ENCODE data around the gene SPECC1. TPM values are rescaled to one million over a fixed set of nuclear protein-coding genes. Genes with fewer than 3 reads are reported as not detected.
A peak's percentile ranks its signal among the peaks of the same experiment; 100 is the strongest.

The SPECC1 gene
- total RNA-seq, 2 donors from 2014 or later: 15.8 to 17.4 TPM

DNA sequence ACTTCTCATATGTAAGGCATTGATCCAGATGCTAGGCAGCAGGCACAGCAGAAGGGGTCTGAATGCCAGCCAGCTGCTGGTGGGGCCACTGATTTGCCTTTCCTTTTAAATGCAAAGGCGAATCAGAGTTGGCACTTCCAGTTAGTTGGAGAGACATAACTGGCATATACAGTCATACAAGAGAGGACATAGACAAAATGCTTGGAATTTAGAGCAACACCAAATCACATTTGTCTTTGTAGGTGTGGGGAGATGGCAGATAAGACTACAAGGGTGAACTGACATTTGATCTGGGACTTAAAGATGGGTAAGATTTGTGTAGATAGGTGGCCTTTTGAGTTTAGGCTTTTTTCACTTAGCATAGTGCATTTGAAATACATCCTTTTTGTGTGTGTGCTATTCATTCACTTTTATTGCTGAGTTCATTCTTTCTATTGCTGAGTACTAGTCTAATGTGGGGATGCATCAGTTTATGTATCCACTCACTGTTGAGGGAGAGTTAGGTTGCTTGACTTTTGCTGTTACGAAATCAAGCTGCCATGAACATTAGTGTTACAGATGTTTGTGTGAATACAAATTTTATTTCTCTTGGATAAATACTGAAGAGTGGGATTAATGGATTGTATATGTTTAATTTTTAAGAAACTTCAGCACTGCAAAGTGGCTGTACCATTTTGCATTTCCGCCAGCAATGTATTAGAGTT lies 74.1 kb downstream of the SPECC1 start:
- Histone ChIP-seq H3K9me3 (no peaks in the 10 kb centered on the region), H3K4me1 (no peaks in the 10 kb centered on the region), H3K27ac (no peak overlapping the region), H3K4me3 (no peak overlapping the region), H3K27me3 (no peaks in the 10 kb centered on the region), H3K36me3 (replicated peaks in 1 of 2; ENCODE audit: insufficient read depth in 1 of 2, low read depth in 2 of 2) (no peaks in the 10 kb centered on the region)
- intact Hi-C loops (cut with DNase I): no loop called here
- DNase-seq: no peak
- ATAC-seq: no peak
- WGBS, 2 donors: 81 to 90% methylated on average over 3 of the region's 3 CpGs
- TF ChIP-seq POLR2A (IDR thresholded peaks at IDR 0.05): no peak
- TF ChIP-seq, protein P1, sequence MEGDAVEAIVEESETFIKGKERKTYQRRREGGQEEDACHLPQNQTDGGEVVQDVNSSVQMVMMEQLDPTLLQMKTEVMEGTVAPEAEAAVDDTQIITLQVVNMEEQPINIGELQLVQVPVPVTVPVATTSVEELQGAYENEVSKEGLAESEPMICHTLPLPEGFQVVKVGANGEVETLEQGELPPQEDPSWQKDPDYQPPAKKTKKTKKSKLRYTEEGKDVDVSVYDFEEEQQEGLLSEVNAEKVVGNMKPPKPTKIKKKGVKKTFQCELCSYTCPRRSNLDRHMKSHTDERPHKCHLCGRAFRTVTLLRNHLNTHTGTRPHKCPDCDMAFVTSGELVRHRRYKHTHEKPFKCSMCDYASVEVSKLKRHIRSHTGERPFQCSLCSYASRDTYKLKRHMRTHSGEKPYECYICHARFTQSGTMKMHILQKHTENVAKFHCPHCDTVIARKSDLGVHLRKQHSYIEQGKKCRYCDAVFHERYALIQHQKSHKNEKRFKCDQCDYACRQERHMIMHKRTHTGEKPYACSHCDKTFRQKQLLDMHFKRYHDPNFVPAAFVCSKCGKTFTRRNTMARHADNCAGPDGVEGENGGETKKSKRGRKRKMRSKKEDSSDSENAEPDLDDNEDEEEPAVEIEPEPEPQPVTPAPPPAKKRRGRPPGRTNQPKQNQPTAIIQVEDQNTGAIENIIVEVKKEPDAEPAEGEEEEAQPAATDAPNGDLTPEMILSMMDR (IDR thresholded peaks at IDR 0.05): no peak

DNA sequence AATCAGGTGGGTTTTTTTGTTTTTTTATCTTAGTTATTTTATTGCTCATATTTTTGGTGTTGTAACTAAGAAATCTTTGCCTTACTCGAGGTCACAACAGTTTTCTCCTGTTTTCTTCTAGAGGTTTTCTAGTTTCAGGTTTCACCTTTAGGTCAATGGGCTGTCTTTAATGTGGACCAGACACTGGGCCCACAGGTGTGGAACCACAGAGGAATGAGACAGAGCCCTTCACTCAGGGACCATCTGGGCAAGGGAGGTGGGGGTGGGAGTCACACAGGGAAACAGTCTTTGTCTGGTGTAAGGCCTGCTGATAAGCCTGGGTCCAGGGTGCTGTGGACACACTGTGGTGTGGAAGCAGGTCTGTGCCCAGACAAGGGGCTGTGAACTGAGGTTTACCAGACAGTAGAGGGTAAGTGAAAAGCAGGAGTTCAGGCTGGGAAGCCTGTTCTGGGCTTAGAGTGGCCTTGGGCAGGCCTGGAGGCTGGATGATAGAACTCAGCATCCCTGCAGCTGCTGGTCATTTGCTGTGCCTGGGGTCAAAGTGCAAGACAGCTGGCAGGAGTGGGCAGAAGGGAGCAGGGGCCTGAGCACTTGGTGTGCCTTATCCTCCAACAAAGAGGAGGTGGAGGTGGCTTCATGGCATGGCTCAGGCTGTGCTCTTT lies 75.6 kb downstream of the SPECC1 start:
- Histone ChIP-seq H3K36me3 (replicated peaks in 1 of 2; ENCODE audit: insufficient read depth in 1 of 2, low read depth in 2 of 2) (no peaks in the 10 kb centered on the region), H3K4me1 (no peaks in the 10 kb centered on the region), H3K4me3 (no peak overlapping the region), H3K27ac (peak overlapping the region in 1 of 4 donors; percentile 20), H3K27me3 (no peaks in the 10 kb centered on the region), H3K9me3 (no peaks in the 10 kb centered on the region)
- no peak for DNase-seq
- WGBS, 2 donors: 65 to 67% methylated on average over 1 of the region's 1 CpG
- TF ChIP-seq POLR2A (IDR thresholded peaks at IDR 0.05): no peak
- TF ChIP-seq, protein P1 (IDR thresholded peaks at IDR 0.05): no peak
- ATAC-seq: no peak
- intact Hi-C loops (cut with DNase I): no loop called here

DNA sequence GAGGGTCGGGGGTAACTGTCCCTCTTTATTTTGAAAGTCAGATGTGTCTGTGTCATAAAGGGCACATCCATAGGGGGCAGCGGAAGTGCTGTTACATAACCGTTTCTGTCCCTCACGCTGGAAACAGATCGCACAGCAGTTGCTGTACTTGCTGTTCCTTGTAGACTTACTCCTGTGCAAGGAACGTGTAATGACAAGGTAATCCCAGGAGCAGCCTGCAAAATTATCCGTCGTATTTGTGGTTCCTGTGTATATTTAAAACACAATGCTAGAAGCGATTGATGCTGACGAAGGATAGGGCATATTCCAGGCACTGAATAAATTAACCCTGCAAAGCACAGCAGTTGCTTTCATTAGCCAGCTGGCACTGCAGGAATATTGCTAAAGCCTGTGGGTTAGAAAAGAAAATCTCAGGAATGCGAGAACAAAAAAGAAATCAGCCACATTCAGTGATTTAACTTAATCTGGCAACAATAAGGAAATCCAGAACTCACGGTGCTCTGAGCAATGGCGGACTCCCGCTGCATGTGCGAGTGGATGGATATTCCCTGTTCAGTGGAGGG lies 76.2 kb downstream of the SPECC1 start:
- intact Hi-C loops (cut with DNase I): no loop called here
- DNase-seq (no peak), ATAC-seq (no peak)
- no peaks in the 10 kb centered on the region for H3K27me3 ChIP-seq
- no peak overlapping the region for H3K4me3 ChIP-seq
- H3K36me3 ChIP-seq (replicated peaks in 1 of 2; ENCODE audit: insufficient read depth in 1 of 2, low read depth in 2 of 2): no peaks in the 10 kb centered on the region
- TF ChIP-seq, protein P1 (IDR thresholded peaks at IDR 0.05): no peak
- no peak for TF ChIP-seq POLR2A (IDR thresholded peaks at IDR 0.05)
- H3K4me1 ChIP-seq: no peaks in the 10 kb centered on the region
- no peaks in the 10 kb centered on the region for H3K9me3 ChIP-seq
- 74 to 85% methylated on average over 15 of the region's 15 CpGs for WGBS, 2 donors
- H3K27ac ChIP-seq: no peak overlapping the region

DNA sequence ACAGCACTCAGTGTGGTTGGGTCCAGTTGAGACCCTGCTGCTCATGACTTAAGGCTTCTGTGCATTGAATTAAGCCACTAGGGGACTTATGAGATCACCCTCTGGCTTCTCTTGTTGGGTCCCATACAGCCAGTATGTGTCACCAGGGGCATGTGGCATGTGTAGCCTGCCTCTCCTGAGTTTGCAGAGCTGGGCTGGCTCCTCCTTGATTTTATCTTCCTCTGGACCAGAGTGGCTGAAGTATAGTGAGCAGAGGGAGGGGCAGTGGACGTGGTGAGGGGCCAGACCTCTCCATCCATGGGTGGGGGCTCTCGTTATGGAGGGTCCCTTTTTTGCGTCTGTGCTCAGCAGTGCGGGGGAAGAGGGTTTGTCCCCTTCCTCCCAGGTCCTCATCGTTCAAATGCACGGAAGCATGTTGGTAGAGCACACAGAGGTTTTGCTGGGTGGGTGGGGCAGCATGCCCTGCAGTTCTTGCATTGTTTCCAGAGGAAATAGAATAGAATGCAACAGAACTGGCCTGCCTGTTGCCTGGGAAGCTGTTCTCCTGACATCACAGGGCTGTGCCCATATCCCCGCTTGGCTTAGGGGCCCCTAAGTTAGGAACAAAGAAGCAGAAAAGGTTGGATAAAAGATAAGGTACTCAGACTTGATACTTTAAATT lies 77.4 kb downstream of the SPECC1 start:
- H3K4me3 ChIP-seq: no peak overlapping the region
- H3K27ac ChIP-seq: peak overlapping the region in 1 of 4 donors; percentile 14
- no peaks in the 10 kb centered on the region for H3K4me1 ChIP-seq
- no peaks in the 10 kb centered on the region for H3K27me3 ChIP-seq
- ATAC-seq (no peak), DNase-seq (no peak)
- no peaks in the 10 kb centered on the region for H3K9me3 ChIP-seq
- no peaks in the 10 kb centered on the region for H3K36me3 ChIP-seq (replicated peaks in 1 of 2; ENCODE audit: insufficient read depth in 1 of 2, low read depth in 2 of 2)
- no peak for TF ChIP-seq POLR2A (IDR thresholded peaks at IDR 0.05)
- TF ChIP-seq, protein P1 (IDR thresholded peaks at IDR 0.05): no peak
- intact Hi-C loops (cut with DNase I): no loop called here
- WGBS, 2 donors: 83 to 85% methylated on average over 4 to 7 of the region's 7 CpGs
